HCT116 (cell line): Measurements from ENCODE around the gene CACNG5. TPM values are rescaled to one million over a fixed set of nuclear protein-coding genes. Genes with fewer than 3 reads are reported as not detected.

Experiments used
- ATAC-seq: fragments of 200-7000 bp; cut with Tn5 transposase; 2 replicates; pipeline ENCODE4 v1.9.1; 2020; ENCODE audit warnings: mild to moderate bottlenecking, moderate library complexity
- BruUV-seq: library from RNA; stranded (reverse); fragments of 400-500 nt; replicated peaks from 2 replicates; lab custom pipeline; 2021; lab: Mats Ljungman, UMichigan
- CTCF ChIA-PET: fragments of 300-600 bp; sonication (Branson Sonifier 250); formaldehyde crosslinking; loops from one replicate; lab custom pipeline; 2021; ENCODE audit warnings: antibody characterized with exemption; lab: Charles Lee
- POLR2A ChIA-PET: fragments of 300-600, 350-600 bp; sonication (Branson Sonifier 250); formaldehyde crosslinking; loops from one replicate; lab custom pipeline; 2021; ENCODE audit warnings: antibody characterized with exemption; lab: Charles Lee
- RAD21 ChIA-PET, 2 experiments: fragments of 300-600 bp; sonication (Branson Sonifier 250); formaldehyde crosslinking; loops; one replicate each; lab custom pipeline; 2023; ENCODE audit warnings: low total read pairs in 2 of 2; ENCODE audit not compliant: uncharacterized antibody in 2 of 2, unreplicated experiment in 2 of 2, low non-redundant PET in 1 of 2; lab: Charles Lee
- DNase-seq: peaks from one replicate; pipeline ENCODE4 v3.0.0-alpha.2; 2010; ENCODE audit warnings: low read depth, low spot score
- H2AFZ ChIP-seq: fragments of 200-600 bp; shearing (Covaris generic), sonication (generic); 2 replicates; pipeline ENCODE4 v1.6.1; 2017; ENCODE audit warnings: low read depth, mixed run types, mixed read lengths, antibody characterized with exemption, low read length; ENCODE audit not compliant: poor library complexity, severe bottlenecking
- H3K27ac ChIP-seq: 2 replicates; pipeline ENCODE4 v1.5.1; 2012; ENCODE audit warnings: low read depth, low read length
- H3K27me3 ChIP-seq: fragments of 200-600 bp; sonication (generic); 2 replicates; pipeline ENCODE4 v1.6.1; 2016; ENCODE audit warnings: mixed run types, low read length, mixed read lengths; ENCODE audit not compliant: insufficient read depth
- H3K36me3 ChIP-seq, 2 experiments: fragments of 200-500 bp in 1 of 2; fragments of 200-600 bp in 1 of 2; sonication (Bioruptor generic) in 1 of 2; sonication (generic) in 1 of 2; 2 replicates each; pipeline versions ENCODE4 v1.5.1 to v1.6.1; 2014 to 2016; ENCODE audit warnings: low read length in 2 of 2, inconsistent platforms in 1 of 2, mixed read lengths in 1 of 2, mixed run types in 1 of 2; ENCODE audit not compliant: insufficient read depth in 2 of 2, control insufficient read depth in 1 of 2
- H3K4me1 ChIP-seq, 2 experiments: fragments of 200-600 bp in 1 of 2; sonication (generic) in 1 of 2; 2 replicates each; pipeline versions ENCODE4 v1.5.1 to v1.6.1; 2012 to 2017; ENCODE audit warnings: low read length in 2 of 2, inconsistent platforms in 1 of 2, mild to moderate bottlenecking in 1 of 2, mixed read lengths in 1 of 2, mixed run types in 1 of 2, moderate library complexity in 1 of 2; ENCODE audit not compliant: insufficient read depth in 2 of 2, control insufficient read depth in 1 of 2
- H3K4me2 ChIP-seq: fragments of 200-600 bp; sonication (generic); 2 replicates; pipeline ENCODE4 v1.6.1; 2017; ENCODE audit warnings: mixed run types, low read length, mixed read lengths
- H3K4me3 ChIP-seq, 2 experiments: fragments of 200-600 bp in 1 of 2; sonication (generic) in 1 of 2; replicated peaks in 1 of 2; 2 replicates each; pipeline ENCODE4 v1.5.1; 2011 to 2016; ENCODE audit warnings: low read length in 2 of 2, control low read depth in 1 of 2, low read depth in 1 of 2, mild to moderate bottlenecking in 1 of 2, mixed read lengths in 1 of 2, mixed run types in 1 of 2
- H3K79me2 ChIP-seq: fragments of 200-600 bp; sonication (generic); 2 replicates; pipeline ENCODE4 v1.6.1; 2017; ENCODE audit warnings: mild to moderate bottlenecking, mixed run types, low read length, moderate library complexity, mixed read lengths; ENCODE audit not compliant: insufficient read depth
- H3K9ac ChIP-seq: fragments of 200-600 bp; sonication (generic); 2 replicates; pipeline ENCODE4 v1.6.1; 2016; ENCODE audit warnings: low read length, mixed read lengths
- H3K9me2 ChIP-seq: fragments of 200-600 bp; sonication (generic), shearing (Covaris generic); 2 replicates; pipeline ENCODE4 v1.6.1; 2017; ENCODE audit warnings: mixed run types, mild to moderate bottlenecking, moderate library complexity; ENCODE audit not compliant: insufficient read depth
- H3K9me3 ChIP-seq, 2 experiments: fragments of 200-500 bp in 1 of 2; fragments of 200-600 bp in 1 of 2; sonication (Bioruptor generic) in 1 of 2; sonication (generic) in 1 of 2; 2 replicates each; pipeline ENCODE4 v1.6.1; 2014 to 2017; ENCODE audit warnings: low read length in 2 of 2, mixed read lengths in 2 of 2, inconsistent platforms in 1 of 2, low read depth in 1 of 2, mild to moderate bottlenecking in 1 of 2, mixed run types in 1 of 2, moderate library complexity in 1 of 2; ENCODE audit not compliant: control insufficient read depth in 1 of 2, insufficient read depth in 1 of 2
- H4K20me1 ChIP-seq: fragments of 200-600 bp; sonication (generic), shearing (Covaris generic); 2 replicates; pipeline ENCODE4 v1.6.1; 2017; ENCODE audit warnings: mixed run types, mild to moderate bottlenecking, moderate library complexity; ENCODE audit not compliant: insufficient read depth
- ATF3 ChIP-seq: IDR thresholded peaks from 2 replicates; pipeline ENCODE4 v1.6.1; 2012
- CTCF ChIP-seq, 3 experiments: fragments of 200-600 bp in 1 of 3; sonication (generic) in 1 of 3; IDR thresholded peaks in 2 of 3; conservative IDR thresholded peaks in 1 of 3; 2 replicates each; pipeline ENCODE4 v1.5.1; 2012 to 2017; ENCODE audit warnings: low read depth in 2 of 3, low read length in 2 of 3, antibody characterized with exemption in 1 of 3, borderline replicate concordance in 1 of 3, control low read depth in 1 of 3, mild to moderate bottlenecking in 1 of 3, mixed read lengths in 1 of 3, mixed run types in 1 of 3, moderate library complexity in 1 of 3; ENCODE audit not compliant: insufficient read depth in 1 of 3
- EGR1 ChIP-seq: IDR thresholded peaks from 2 replicates; pipeline ENCODE4 v1.6.1; 2012; ENCODE audit warnings: low read depth
- ELF1 ChIP-seq: IDR thresholded peaks from 2 replicates; pipeline ENCODE4 v1.6.1; 2012; ENCODE audit warnings: low read depth, borderline replicate concordance
- EZH2 ChIP-seq: fragments of 200-600 bp; sonication (generic); IDR thresholded peaks from 2 replicates; pipeline ENCODE4 v1.6.1; 2017; ENCODE audit warnings: antibody characterized with exemption, mixed run types
- EZH2phosphoT487 ChIP-seq: fragments of 200-600 bp; IDR thresholded peaks from 2 replicates; pipeline ENCODE4 v1.6.1; 2018; ENCODE audit warnings: antibody characterized with exemption, borderline replicate concordance
- POLR2A ChIP-seq: IDR thresholded peaks from 2 replicates; pipeline ENCODE4 v1.7.0; 2011; ENCODE audit warnings: borderline replicate concordance; ENCODE audit not compliant: insufficient read depth, insufficient read length; ENCODE audit errors: extremely low read depth
- RAD21 ChIP-seq: IDR thresholded peaks from 2 replicates; pipeline ENCODE4 v1.6.1; 2012; ENCODE audit warnings: low read depth, mild to moderate bottlenecking
- REST ChIP-seq: IDR thresholded peaks from 2 replicates; pipeline ENCODE4 v1.6.1; 2012; ENCODE audit warnings: low read depth
- SP1 ChIP-seq: IDR thresholded peaks from 2 replicates; pipeline ENCODE4 v1.6.1; 2012; ENCODE audit warnings: low read depth
- YY1 ChIP-seq: IDR thresholded peaks from 2 replicates; pipeline ENCODE4 v1.6.1; 2011; ENCODE audit warnings: low read length, low read depth, moderate library complexity, mild to moderate bottlenecking; ENCODE audit not compliant: insufficient replicate concordance; ENCODE audit errors: extremely low read depth
- ZFX ChIP-seq: fragments of 450-650 bp; IDR thresholded peaks from 2 replicates; pipeline ENCODE4 v1.6.1; 2017
- ZNF274 ChIP-seq: fragments of 200-500 bp; sonication (Bioruptor generic); IDR thresholded peaks from 2 replicates; pipeline ENCODE4 v1.6.1; 2014; ENCODE audit warnings: mild to moderate bottlenecking, low read depth, low read length, inconsistent platforms
- intact Hi-C: fragments of 100-400 bp; cut with micrococcal nuclease; formaldehyde crosslinking; loops from 2 replicates; pipeline ENCODE4 v1.10.0; 2022
- total RNA-seq: library from RNA; stranded (reverse); gene quantifications from one replicate; pipeline ENCODE4 v1.2.1, GENCODE V29; 2021; ENCODE audit not compliant: unreplicated experiment
- TF ChIP-seq, protein P1 (sequence below): IDR thresholded peaks from 2 replicates; pipeline ENCODE4 v1.6.1; 2011; ENCODE audit warnings: mild to moderate bottlenecking, low read length, moderate library complexity; ENCODE audit not compliant: insufficient replicate concordance; ENCODE audit errors: extremely low read depth
- TF ChIP-seq, protein P2 (sequence below): IDR thresholded peaks from 2 replicates; pipeline ENCODE4 v1.6.1; 2012

Gene CACNG5
- total RNA-seq, 1 experiment from 2014 or later, result not detected

GRCh38 chr17:66817750-66818149, 17.2 kb upstream of the CACNG5 start:
- Histone ChIP-seq H3K4me1 (no peaks in the 10 kb centered on the region), H3K36me3 (no peaks in the 10 kb centered on the region), H4K20me1 (no peaks in the 10 kb centered on the region), H3K79me2 (no peaks in the 10 kb centered on the region), H3K9me2 (no peaks in the 10 kb centered on the region), H3K9ac (no peak overlapping the region), H3K27ac (no peak overlapping the region), H3K4me2 (no peak overlapping the region), H3K4me3 (no peak overlapping the region), H3K27me3 (no peaks in the 10 kb centered on the region; the same call in 1 of the 2 replicates), H3K9me3 (peaks cover 0 to 8% of the 10 kb centered on the region in 2 experiments; a peak in 1 of 4 replicates), H2AFZ (no peak overlapping the region)
- intact Hi-C loops, result no loop called here
- no peak for ATAC-seq
- TF ChIP-seq REST (no peak), SP1 (no peak), EGR1 (no peak), EZH2phosphoT487 (no peak), ATF3 (no peak), ELF1 (no peak), ZNF274 (no peak), RAD21 (no peak), YY1 (no peak), CTCF (IDR thresholded peaks at IDR 0.05 in 2 of 3, conservative IDR thresholded peaks at IDR 0.05 in 1 of 3; ENCODE audit: borderline replicate concordance in 1 of 3, insufficient read depth in 1 of 3, low read depth in 2 of 3, low read length in 2 of 3) (no peak), EZH2 (no peak), ZFX (no peak), POLR2A (no peak)
- TF ChIP-seq, protein P1, sequence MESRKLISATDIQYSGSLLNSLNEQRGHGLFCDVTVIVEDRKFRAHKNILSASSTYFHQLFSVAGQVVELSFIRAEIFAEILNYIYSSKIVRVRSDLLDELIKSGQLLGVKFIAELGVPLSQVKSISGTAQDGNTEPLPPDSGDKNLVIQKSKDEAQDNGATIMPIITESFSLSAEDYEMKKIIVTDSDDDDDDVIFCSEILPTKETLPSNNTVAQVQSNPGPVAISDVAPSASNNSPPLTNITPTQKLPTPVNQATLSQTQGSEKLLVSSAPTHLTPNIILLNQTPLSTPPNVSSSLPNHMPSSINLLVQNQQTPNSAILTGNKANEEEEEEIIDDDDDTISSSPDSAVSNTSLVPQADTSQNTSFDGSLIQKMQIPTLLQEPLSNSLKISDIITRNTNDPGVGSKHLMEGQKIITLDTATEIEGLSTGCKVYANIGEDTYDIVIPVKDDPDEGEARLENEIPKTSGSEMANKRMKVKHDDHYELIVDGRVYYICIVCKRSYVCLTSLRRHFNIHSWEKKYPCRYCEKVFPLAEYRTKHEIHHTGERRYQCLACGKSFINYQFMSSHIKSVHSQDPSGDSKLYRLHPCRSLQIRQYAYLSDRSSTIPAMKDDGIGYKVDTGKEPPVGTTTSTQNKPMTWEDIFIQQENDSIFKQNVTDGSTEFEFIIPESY, result no peak
- TF ChIP-seq, protein P2, sequence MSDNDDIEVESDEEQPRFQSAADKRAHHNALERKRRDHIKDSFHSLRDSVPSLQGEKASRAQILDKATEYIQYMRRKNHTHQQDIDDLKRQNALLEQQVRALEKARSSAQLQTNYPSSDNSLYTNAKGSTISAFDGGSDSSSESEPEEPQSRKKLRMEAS, result no peak
- ChIA-PET RAD21 (no interaction called here), POLR2A (no interaction called here), CTCF (no interaction called here)
- no TSS peak for BruUV-seq
- no peak for DNase-seq
